Activated T-cell treated with anti-CD3 and anti-CD28 coated beads, Interleukin-2, amount 50 U/mL, for 24 hours (primary cell): ENCODE data around the gene USP6NL.
A peak's percentile ranks its signal among the peaks of the same experiment; 100 is the strongest.

Experiments
- DNase-seq: peaks from one replicate; pipeline ENCODE4 v3.0.0-alpha.2; 2020
- H3K27ac Mint-ChIP-seq: 2 replicates; pipeline ENCODE4 v1.8.0; 2020; ENCODE audit warnings: mild to moderate bottlenecking, mixed read lengths
- H3K27me3 Mint-ChIP-seq: 2 replicates; pipeline ENCODE4 v1.8.0; 2020; ENCODE audit warnings: mixed read lengths
- H3K36me3 Mint-ChIP-seq: 2 replicates; pipeline ENCODE4 v1.8.0; 2020; ENCODE audit warnings: low read depth, mixed read lengths
- H3K4me1 Mint-ChIP-seq: 2 replicates; pipeline ENCODE4 v1.8.0; 2020; ENCODE audit warnings: low read depth, mixed read lengths
- H3K4me3 Mint-ChIP-seq: 2 replicates; pipeline ENCODE4 v1.8.0; 2020; ENCODE audit warnings: mild to moderate bottlenecking, moderate library complexity, mixed read lengths
- H3K9me3 Mint-ChIP-seq: 2 replicates; pipeline ENCODE4 v1.8.0; 2020; ENCODE audit warnings: mixed read lengths

Gene USP6NL

DNA sequence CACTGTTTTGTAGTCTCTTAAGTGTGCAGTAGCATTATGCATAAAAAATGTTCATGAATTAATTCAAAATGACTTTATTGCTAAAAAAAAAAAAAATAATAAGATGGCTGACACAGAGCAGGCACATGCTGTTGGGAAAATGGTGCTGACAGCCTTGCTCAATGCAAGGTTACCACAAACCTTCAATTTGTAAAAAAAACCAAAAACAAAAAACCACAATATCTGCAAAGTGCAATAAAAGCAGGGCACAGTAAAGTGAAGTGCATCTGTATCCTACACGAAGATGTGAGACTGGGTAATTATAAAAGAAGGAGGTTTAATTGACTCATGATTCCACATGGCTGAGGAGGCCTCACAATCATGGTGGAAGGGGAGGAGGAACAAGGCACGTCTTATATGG, 185.8 kb downstream of the USP6NL start:
- Mint-ChIP-seq H3K27ac (no peak overlapping the region), H3K27me3 (no peaks in the 10 kb centered on the region), H3K9me3 (peaks cover 19% of the 10 kb centered on the region), H3K36me3 (no peaks in the 10 kb centered on the region), H3K4me3 (no peak overlapping the region), H3K4me1 (peaks cover 16% of the 10 kb centered on the region)
- DNase-seq: no peak

GRCh38 chr10:11425296-11425610, 186.2 kb downstream of the USP6NL start:
- Mint-ChIP-seq H3K27ac (peak overlapping the region; percentile 16), H3K27me3 (no peaks in the 10 kb centered on the region), H3K9me3 (peaks cover 19% of the 10 kb centered on the region), H3K36me3 (no peaks in the 10 kb centered on the region), H3K4me1 (peaks cover 16% of the 10 kb centered on the region), H3K4me3 (no peak overlapping the region)
- no peak for DNase-seq

DNA sequence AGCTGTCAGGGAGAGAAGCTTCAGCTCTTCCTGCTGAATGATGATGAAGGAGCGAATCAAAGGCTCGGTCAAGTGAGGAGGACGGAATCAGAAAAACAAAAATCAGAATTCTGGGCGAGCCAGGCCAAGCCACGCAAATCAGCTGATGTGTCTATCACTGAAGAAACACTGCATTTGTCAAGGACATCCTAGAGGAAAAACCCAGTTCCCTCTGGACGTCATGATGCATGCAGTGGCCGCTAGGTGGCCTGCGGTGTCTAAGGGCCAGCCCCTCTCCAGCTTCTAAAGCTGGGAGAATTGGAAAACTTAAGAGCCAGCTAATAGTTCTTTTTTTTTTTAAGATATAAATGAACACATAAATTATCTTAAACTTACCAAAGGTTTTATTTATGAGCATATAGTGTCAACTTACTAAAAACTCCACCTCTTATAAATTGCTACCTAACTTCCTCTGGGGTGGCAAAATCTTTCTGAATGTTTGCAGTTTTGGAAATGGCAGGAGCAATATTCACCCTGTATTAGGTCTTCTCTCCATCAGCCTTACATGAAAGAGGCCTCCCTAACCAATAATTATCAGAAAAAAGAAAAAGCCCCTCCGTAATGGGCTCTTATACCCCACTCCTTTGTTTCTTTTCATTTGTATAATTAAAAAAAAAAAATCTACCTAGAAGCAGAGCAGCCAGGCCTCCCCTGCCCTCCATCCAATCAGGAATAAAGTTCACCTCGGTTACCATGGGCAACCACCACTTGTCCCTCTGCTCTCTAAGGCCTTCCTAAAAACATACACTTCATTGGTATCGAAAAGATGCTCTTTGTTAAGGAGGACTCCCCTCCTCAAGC, 186.8 kb downstream of the USP6NL start:
- DNase-seq: no peak
- Mint-ChIP-seq H3K36me3 (no peaks in the 10 kb centered on the region), H3K27ac (peak overlapping the region; percentile 16), H3K4me1 (peaks cover 16% of the 10 kb centered on the region), H3K4me3 (no peak overlapping the region), H3K9me3 (peaks cover 23% of the 10 kb centered on the region), H3K27me3 (no peaks in the 10 kb centered on the region)

DNA sequence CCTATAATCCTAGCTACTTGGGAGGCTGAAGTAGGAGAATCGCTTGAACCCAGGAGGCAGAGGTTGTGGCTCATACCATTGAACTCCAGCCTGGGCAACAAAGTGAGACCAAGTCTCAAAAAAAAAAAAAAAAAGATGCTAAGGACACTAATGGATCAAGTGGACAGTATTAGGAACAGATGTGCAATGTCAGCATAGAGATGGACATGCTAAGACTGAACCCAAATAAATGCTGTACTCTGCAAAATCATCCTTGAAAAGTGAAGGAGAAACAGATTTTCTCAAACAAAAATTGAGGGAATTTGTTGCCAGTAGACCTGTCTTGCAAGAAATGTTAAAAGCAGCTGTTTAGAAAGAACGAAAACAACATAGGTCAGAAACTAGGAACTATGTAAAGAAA, 194.5 kb downstream of the USP6NL start:
- H3K4me1 Mint-ChIP-seq: no peaks in the 10 kb centered on the region
- no peaks in the 10 kb centered on the region for H3K36me3 Mint-ChIP-seq
- no peaks in the 10 kb centered on the region for H3K27me3 Mint-ChIP-seq
- no peak overlapping the region for H3K4me3 Mint-ChIP-seq
- DNase-seq: no peak
- H3K27ac Mint-ChIP-seq: no peak overlapping the region
- peaks cover 28% of the 10 kb centered on the region for H3K9me3 Mint-ChIP-seq

- Mint-ChIP-seq H3K4me3 (no peak overlapping the region), H3K36me3 (no peaks in the 10 kb centered on the region), H3K27ac (no peak overlapping the region), H3K27me3 (no peaks in the 10 kb centered on the region), H3K4me1 (no peaks in the 10 kb centered on the region), H3K9me3 (peaks cover 22% of the 10 kb centered on the region)
- no peak for DNase-seq
These were observed 196.4 kb downstream of the USP6NL start for GRCh38 chr10:11415095-11415494.

GRCh38 chr10:11414314-11415038, 197.0 kb downstream of the USP6NL start:
- Mint-ChIP-seq H3K27me3 (no peaks in the 10 kb centered on the region), H3K4me1 (no peaks in the 10 kb centered on the region), H3K9me3 (peaks cover 20% of the 10 kb centered on the region), H3K36me3 (no peaks in the 10 kb centered on the region), H3K4me3 (no peak overlapping the region), H3K27ac (no peak overlapping the region)
- no peak for DNase-seq

DNA sequence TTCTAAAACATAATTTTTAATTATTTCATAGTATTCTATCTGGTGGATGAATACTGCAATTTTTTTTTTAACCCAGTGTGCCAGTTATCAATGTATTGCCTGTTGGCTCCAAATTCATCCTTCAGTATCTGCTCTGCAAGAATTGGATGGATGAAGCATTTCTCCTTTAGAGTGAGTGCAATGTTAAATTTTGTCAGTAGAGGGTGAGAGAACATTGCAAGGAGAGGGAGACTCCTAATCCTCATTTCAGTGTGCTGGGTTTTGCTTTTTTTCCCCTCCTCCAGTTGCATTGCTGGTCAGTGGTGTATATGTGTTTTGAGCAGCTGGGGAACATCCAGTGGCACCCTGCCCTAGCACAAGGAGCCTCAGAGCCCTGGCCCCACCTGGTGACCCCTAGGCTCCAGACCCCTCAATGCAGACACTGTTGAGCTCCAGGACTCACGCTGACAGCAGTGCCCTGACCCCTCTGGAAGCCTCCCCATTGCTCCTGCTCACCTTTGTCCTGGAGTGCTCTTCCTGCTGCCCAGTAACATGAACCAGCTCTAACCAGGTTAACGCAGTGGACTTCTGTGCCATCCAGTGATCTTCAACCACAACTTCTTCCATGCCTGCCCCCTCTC, 199.4 kb downstream of the USP6NL start:
- H3K36me3 Mint-ChIP-seq: no peaks in the 10 kb centered on the region
- no peak overlapping the region for H3K27ac Mint-ChIP-seq
- H3K4me1 Mint-ChIP-seq: peaks cover 15% of the 10 kb centered on the region
- DNase-seq: no peak
- H3K27me3 Mint-ChIP-seq: no peaks in the 10 kb centered on the region
- peaks cover 9% of the 10 kb centered on the region for H3K9me3 Mint-ChIP-seq
- no peak overlapping the region for H3K4me3 Mint-ChIP-seq

DNA sequence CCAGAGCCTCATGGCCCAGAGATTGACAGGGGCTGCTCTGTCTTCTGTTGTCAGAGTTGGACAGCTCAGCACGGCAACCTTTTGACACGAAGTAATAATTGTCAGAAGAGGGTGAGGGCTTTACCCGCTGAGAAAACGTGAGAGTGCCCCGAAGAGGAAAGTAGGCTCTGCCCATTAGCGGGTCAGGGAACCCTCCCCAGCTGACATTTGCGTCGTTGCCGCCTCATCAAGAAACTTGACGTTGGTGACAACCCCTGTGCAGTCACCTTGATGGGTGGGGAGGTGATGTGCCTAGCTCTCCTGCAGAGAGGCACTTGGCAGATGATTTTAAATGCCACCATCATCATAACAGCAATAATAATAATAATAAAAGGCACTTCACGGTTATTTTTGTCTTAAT, 202.1 kb downstream of the USP6NL start:
- no peaks in the 10 kb centered on the region for H3K36me3 Mint-ChIP-seq
- H3K27ac Mint-ChIP-seq: no peak overlapping the region
- H3K9me3 Mint-ChIP-seq: peaks cover 11% of the 10 kb centered on the region
- no peak overlapping the region for H3K4me3 Mint-ChIP-seq
- no peak for DNase-seq
- no peaks in the 10 kb centered on the region for H3K27me3 Mint-ChIP-seq
- H3K4me1 Mint-ChIP-seq: peaks cover 32% of the 10 kb centered on the region

DNA sequence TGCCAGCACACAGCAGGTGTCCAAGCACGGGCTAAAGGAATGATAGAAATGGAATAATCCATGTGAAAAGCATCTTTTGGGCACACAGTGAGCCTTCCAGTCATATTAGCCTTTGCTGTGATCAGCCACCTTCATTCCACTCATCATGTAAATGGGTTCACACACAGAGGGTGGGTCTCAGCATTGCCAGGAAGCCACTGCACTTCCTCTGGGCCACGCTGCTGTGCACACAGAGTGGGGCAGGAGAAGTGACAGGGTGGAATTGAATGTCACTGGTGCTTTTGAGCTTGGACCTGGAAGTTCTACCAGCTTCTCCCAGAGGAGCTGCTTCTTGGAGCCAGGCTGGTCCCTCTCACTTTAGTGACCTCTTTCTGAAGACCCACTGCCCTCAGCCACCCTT, 203.5 kb downstream of the USP6NL start:
- Mint-ChIP-seq H3K36me3 (no peaks in the 10 kb centered on the region), H3K4me1 (peaks cover 40% of the 10 kb centered on the region), H3K27ac (no peak overlapping the region), H3K4me3 (no peak overlapping the region), H3K27me3 (no peaks in the 10 kb centered on the region), H3K9me3 (peaks cover 7% of the 10 kb centered on the region)
- no peak for DNase-seq

DNA sequence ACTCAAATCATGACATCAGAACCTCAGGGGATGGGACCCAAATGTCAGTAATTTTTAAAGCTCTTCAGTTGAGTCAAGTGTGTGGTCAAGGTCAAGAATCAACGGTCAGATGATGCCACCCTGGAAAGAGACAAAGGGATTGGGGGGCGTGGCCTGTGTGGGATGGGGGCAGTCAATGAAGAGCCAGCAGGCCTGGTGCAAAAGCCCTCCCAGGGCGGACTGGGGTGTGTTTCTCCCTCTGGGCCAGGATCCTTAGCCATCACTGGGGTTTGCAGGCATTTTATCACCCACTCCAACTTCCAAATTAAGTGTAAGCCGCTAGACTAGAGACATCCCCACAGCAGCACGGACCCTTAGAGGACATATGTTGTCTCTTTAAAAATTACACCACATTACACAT, 204.7 kb downstream of the USP6NL start:
- H3K9me3 Mint-ChIP-seq: peaks cover 2% of the 10 kb centered on the region
- H3K36me3 Mint-ChIP-seq: no peaks in the 10 kb centered on the region
- no peak overlapping the region for H3K27ac Mint-ChIP-seq
- H3K27me3 Mint-ChIP-seq: no peaks in the 10 kb centered on the region
- H3K4me3 Mint-ChIP-seq: no peak overlapping the region
- H3K4me1 Mint-ChIP-seq: peaks cover 51% of the 10 kb centered on the region
- DNase-seq: no peak

GRCh38 chr10:11404901-11405300, 206.5 kb downstream of the USP6NL start:
- H3K36me3 Mint-ChIP-seq: no peaks in the 10 kb centered on the region

More at GRCh38 chr10:11404901-11405300, 206.5 kb downstream of the USP6NL start:
- Mint-ChIP-seq H3K27ac (no peak overlapping the region), H3K9me3 (peaks cover 2% of the 10 kb centered on the region), H3K4me3 (no peak overlapping the region), H3K4me1 (peaks cover 66% of the 10 kb centered on the region), H3K27me3 (no peaks in the 10 kb centered on the region)
- DNase-seq: no peak
